ENCODE data around the gene DENND11. TPM values are rescaled to one million over a fixed set of nuclear protein-coding genes. Genes with fewer than 3 reads are reported as not detected.

Gene DENND11
- total and polyA plus RNA-seq, 9 of the 15 experiments (the other 6 are each of a cell fraction or from before 2014, with no cell fraction given) = 0.07 to 1.1 (median 0.36) TPM

DNA sequence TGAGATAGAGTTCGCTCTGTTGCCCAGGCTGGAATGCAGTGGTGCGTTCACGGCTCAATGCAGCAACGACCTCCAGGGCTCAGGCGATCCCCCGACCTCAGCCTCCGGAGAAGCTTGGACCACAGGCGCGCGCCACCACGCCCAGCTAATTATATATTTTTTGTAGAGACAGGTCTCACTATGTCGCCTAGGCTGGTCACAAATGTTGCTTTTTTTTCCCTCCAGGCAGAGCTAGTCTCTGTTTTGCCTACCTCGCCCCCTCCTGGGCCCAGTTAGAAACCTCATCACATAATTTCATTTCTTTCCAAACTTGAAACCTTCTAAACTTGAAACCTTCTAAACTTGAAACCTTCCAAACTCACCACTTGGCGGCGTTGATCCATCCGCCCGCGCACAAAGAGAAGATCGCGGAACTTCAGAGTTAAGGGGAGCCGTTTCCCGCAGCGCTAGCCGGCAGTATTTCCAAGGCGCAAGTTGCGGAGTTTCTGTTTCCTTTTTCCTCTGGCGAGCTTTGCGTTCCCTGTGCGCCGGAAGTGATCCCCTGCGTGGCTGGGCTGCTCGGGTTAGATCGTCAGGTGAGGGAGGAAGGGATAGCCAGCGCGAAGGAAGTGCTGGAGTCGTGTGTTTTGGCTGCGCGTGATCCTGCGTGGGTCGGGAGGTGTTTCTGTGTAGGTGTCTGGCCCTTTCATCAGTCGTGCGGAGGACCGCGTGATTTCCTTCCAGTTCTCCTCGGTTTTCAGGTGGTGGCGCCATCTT, 36.0 kb upstream of the DENND11 start, which contains the start of gene SSBP1 (continued):
- TF ChIP-seq, protein P1, sequence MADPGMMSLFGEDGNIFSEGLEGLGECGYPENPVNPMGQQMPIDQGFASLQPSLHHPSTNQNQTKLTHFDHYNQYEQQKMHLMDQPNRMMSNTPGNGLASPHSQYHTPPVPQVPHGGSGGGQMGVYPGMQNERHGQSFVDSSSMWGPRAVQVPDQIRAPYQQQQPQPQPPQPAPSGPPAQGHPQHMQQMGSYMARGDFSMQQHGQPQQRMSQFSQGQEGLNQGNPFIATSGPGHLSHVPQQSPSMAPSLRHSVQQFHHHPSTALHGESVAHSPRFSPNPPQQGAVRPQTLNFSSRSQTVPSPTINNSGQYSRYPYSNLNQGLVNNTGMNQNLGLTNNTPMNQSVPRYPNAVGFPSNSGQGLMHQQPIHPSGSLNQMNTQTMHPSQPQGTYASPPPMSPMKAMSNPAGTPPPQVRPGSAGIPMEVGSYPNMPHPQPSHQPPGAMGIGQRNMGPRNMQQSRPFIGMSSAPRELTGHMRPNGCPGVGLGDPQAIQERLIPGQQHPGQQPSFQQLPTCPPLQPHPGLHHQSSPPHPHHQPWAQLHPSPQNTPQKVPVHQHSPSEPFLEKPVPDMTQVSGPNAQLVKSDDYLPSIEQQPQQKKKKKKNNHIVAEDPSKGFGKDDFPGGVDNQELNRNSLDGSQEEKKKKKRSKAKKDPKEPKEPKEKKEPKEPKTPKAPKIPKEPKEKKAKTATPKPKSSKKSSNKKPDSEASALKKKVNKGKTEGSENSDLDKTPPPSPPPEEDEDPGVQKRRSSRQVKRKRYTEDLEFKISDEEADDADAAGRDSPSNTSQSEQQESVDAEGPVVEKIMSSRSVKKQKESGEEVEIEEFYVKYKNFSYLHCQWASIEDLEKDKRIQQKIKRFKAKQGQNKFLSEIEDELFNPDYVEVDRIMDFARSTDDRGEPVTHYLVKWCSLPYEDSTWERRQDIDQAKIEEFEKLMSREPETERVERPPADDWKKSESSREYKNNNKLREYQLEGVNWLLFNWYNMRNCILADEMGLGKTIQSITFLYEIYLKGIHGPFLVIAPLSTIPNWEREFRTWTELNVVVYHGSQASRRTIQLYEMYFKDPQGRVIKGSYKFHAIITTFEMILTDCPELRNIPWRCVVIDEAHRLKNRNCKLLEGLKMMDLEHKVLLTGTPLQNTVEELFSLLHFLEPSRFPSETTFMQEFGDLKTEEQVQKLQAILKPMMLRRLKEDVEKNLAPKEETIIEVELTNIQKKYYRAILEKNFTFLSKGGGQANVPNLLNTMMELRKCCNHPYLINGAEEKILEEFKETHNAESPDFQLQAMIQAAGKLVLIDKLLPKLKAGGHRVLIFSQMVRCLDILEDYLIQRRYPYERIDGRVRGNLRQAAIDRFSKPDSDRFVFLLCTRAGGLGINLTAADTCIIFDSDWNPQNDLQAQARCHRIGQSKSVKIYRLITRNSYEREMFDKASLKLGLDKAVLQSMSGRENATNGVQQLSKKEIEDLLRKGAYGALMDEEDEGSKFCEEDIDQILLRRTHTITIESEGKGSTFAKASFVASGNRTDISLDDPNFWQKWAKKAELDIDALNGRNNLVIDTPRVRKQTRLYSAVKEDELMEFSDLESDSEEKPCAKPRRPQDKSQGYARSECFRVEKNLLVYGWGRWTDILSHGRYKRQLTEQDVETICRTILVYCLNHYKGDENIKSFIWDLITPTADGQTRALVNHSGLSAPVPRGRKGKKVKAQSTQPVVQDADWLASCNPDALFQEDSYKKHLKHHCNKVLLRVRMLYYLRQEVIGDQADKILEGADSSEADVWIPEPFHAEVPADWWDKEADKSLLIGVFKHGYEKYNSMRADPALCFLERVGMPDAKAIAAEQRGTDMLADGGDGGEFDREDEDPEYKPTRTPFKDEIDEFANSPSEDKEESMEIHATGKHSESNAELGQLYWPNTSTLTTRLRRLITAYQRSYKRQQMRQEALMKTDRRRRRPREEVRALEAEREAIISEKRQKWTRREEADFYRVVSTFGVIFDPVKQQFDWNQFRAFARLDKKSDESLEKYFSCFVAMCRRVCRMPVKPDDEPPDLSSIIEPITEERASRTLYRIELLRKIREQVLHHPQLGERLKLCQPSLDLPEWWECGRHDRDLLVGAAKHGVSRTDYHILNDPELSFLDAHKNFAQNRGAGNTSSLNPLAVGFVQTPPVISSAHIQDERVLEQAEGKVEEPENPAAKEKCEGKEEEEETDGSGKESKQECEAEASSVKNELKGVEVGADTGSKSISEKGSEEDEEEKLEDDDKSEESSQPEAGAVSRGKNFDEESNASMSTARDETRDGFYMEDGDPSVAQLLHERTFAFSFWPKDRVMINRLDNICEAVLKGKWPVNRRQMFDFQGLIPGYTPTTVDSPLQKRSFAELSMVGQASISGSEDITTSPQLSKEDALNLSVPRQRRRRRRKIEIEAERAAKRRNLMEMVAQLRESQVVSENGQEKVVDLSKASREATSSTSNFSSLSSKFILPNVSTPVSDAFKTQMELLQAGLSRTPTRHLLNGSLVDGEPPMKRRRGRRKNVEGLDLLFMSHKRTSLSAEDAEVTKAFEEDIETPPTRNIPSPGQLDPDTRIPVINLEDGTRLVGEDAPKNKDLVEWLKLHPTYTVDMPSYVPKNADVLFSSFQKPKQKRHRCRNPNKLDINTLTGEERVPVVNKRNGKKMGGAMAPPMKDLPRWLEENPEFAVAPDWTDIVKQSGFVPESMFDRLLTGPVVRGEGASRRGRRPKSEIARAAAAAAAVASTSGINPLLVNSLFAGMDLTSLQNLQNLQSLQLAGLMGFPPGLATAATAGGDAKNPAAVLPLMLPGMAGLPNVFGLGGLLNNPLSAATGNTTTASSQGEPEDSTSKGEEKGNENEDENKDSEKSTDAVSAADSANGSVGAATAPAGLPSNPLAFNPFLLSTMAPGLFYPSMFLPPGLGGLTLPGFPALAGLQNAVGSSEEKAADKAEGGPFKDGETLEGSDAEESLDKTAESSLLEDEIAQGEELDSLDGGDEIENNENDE (IDR thresholded peaks at IDR 0.05; ENCODE audit: low read depth, low read length) = peak; percentile 87
- TF ChIP-seq RHOXF2B (CRISPR knock-in tag; conservative IDR thresholded peaks at IDR 0.05) (no peak), SMAD2 (IDR thresholded peaks at IDR 0.05; ENCODE audit: low read depth, low read length) (no peak)
